OCI-LY1 (cell line): ENCODE measurements around the gene ACADL.

ENCODE experiments used
- CTCF ChIP-seq: fragments of 200-600 bp; sonication (generic), shearing (Covaris generic); IDR thresholded peaks from 2 replicates; pipeline ENCODE4 v1.5.1; 2017; ENCODE audit warnings: mild to moderate bottlenecking, antibody characterized with exemption, low read length, moderate library complexity, mixed read lengths
- EZH2 ChIP-seq: fragments of 200-600 bp; sonication (generic), shearing (Covaris generic); IDR thresholded peaks from 2 replicates; pipeline ENCODE4 v1.8.0; 2017; ENCODE audit warnings: borderline replicate concordance, mixed run types, mild to moderate bottlenecking, antibody characterized with exemption, low read length, moderate library complexity, mixed read lengths

GRCh38 chr2:210170196-210170445 lies 55.1 kb downstream of the ACADL start:
- no peak for TF ChIP-seq CTCF
- no peak for TF ChIP-seq EZH2
